HepG2 (cell line): ENCODE data around the gene SH3BGRL2. TPM values are rescaled to one million over a fixed set of nuclear protein-coding genes. Genes with fewer than 3 reads are reported as not detected.
A peak's percentile ranks its signal among the peaks of the same experiment; 100 is the strongest.

ENCODE experiments used
- ELF3 ChIP-seq: IDR thresholded peaks from 2 replicates; pipeline ENCODE4 v1.6.1; 2016; ENCODE audit warnings: missing genetic modification reagents, missing compliant biosample characterization
- FOSL2 ChIP-seq: sonication (generic); formaldehyde crosslinking; IDR thresholded peaks from 2 replicates; pipeline ENCODE4 v1.4.0; 2020; ENCODE audit warnings: missing genetic modification reagents
- FOXA1 ChIP-seq, 2 experiments: fragments of 450-650 bp in 1 of 2; sonication (generic) in 1 of 2; formaldehyde crosslinking in 1 of 2; IDR thresholded peaks; 2 replicates each; pipeline versions ENCODE4 v1.4.0 to v1.6.1; 2016 to 2020; ENCODE audit warnings: missing genetic modification reagents in 1 of 2
- FOXA3 ChIP-seq: IDR thresholded peaks from 2 replicates; pipeline ENCODE4 v1.6.1; 2016; ENCODE audit warnings: missing genetic modification reagents, missing compliant biosample characterization
- HMG20A ChIP-seq: IDR thresholded peaks from 2 replicates; pipeline ENCODE4 v1.6.1; 2016; ENCODE audit warnings: borderline replicate concordance
- KLF15 ChIP-seq: sonication (generic); formaldehyde crosslinking; IDR thresholded peaks from 2 replicates; pipeline ENCODE4 v1.8.1; 2023; ENCODE audit warnings: borderline replicate concordance, mild to moderate bottlenecking, inconsistent platforms, missing genetic modification reagents, mixed read lengths
- KMT2B ChIP-seq: IDR thresholded peaks from 2 replicates; pipeline ENCODE4 v1.6.1; 2016; ENCODE audit warnings: missing genetic modification reagents, missing compliant biosample characterization
- MEF2D ChIP-seq: sonication (generic); formaldehyde crosslinking; IDR thresholded peaks from 2 replicates; pipeline ENCODE4 v1.5.1; 2020; ENCODE audit warnings: mild to moderate bottlenecking, missing genetic modification reagents
- MTA1 ChIP-seq: sonication (generic); formaldehyde crosslinking; IDR thresholded peaks from 2 replicates; pipeline ENCODE4 v1.4.0; 2020; ENCODE audit warnings: missing genetic modification reagents, mild to moderate bottlenecking, borderline replicate concordance
- SAP130 ChIP-seq: IDR thresholded peaks from 2 replicates; pipeline ENCODE4 v1.6.1; 2016; ENCODE audit warnings: low read depth
- ZIK1 ChIP-seq: sonication (generic); formaldehyde crosslinking; IDR thresholded peaks from 2 replicates; pipeline ENCODE4 v1.5.0; 2020; ENCODE audit warnings: mild to moderate bottlenecking, low read depth, missing genetic modification reagents, borderline replicate concordance
- polyA plus RNA-seq, 8 experiments: library from polyadenylated mRNA; depleted of rRNA in 3 of 8; stranded (reverse) in 7 of 8; unstranded in 1 of 8; fragments of >200 nt; fragmentation: Illumina TruSeq in 4 of 8; extraction: Trizol in 4 of 8; gene quantifications; 2 replicates each; pipeline versions ENCODE4 v1.2.1 to v1.2.3, GENCODE V29; 2011 to 2016; ENCODE audit warnings: low read depth in 4 of 8, missing spikeins in 1 of 8, mixed read lengths in 1 of 8; ENCODE audit not compliant: insufficient read depth in 1 of 8
- total RNA-seq, 5 experiments: library from RNA; depleted of rRNA; stranded (reverse); fragments of >200 nt; fragmentation: Illumina TruSeq; extraction: Trizol; gene quantifications; 2 replicates each; pipeline ENCODE4 v1.2.3, GENCODE V29; 2016; ENCODE audit warnings: low read depth in 1 of 5
- TF ChIP-seq, protein P1 (sequence below): IDR thresholded peaks from 2 replicates; pipeline ENCODE4 v1.6.1; 2012; ENCODE audit warnings: low read depth, low read length, improper control_type of control experiment
- TF ChIP-seq, protein P2 (sequence below): sonication (generic); formaldehyde crosslinking; IDR thresholded peaks from 2 replicates; pipeline ENCODE4 v1.4.0; 2020; ENCODE audit warnings: missing genetic modification reagents
- TF ChIP-seq, protein P3 (sequence below): IDR thresholded peaks from 2 replicates; pipeline ENCODE4 v1.6.1; 2016; ENCODE audit warnings: low read depth
- TF ChIP-seq, protein P4 (sequence below): sonication (generic); IDR thresholded peaks from 2 replicates; pipeline ENCODE4 v1.6.1; 2016; ENCODE audit warnings: low read depth, borderline replicate concordance
- TF ChIP-seq, protein P5 (sequence below): sonication (generic); formaldehyde crosslinking; IDR thresholded peaks from 2 replicates; pipeline ENCODE4 v1.8.1; 2022; ENCODE audit warnings: low read depth, mild to moderate bottlenecking, missing genetic modification reagents

The SH3BGRL2 gene
- total and polyA plus RNA-seq, 2 of the 13 experiments (the other 11 are each of a cell fraction or from before 2014, with no cell fraction given), result 10.9 to 28.8 TPM

DNA sequence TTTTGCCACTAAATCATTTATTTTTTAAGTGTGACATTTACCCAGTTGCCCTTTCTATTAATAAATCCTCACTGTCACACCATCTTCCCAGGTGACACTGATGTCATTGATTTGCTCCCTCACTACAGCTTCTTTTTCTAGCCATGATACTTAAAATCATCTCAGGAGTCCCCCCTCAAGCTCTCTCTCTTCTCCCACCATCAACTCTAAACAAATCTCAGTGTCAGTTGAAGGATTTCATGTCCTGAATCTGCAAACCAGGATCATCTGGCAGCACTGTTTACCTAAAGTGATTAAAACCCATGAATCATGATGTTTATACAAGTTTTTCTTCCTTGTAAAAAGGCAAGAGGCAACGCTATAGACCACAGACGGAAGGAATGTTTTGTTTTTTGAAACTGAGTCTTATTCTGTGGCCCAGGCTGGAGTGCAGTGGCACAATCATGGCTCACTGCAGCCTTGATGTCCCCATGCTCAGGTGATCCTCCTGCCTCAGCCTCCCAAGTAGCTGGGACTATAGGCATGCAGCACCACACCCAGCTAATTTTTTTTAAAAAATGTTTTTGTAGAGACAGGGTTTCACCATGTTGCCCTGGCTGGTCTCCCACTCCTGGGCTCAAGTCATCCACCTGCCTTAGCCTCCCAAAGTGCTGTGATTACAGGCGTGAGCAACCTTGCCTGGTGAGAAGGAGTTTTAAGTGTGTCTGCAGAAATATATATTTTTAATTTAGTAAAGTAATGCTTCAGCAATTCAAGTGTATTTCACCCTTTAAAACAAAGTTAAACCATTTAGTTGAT, 30.1 kb upstream of the SH3BGRL2 start (continued):
- TF ChIP-seq, protein P1, sequence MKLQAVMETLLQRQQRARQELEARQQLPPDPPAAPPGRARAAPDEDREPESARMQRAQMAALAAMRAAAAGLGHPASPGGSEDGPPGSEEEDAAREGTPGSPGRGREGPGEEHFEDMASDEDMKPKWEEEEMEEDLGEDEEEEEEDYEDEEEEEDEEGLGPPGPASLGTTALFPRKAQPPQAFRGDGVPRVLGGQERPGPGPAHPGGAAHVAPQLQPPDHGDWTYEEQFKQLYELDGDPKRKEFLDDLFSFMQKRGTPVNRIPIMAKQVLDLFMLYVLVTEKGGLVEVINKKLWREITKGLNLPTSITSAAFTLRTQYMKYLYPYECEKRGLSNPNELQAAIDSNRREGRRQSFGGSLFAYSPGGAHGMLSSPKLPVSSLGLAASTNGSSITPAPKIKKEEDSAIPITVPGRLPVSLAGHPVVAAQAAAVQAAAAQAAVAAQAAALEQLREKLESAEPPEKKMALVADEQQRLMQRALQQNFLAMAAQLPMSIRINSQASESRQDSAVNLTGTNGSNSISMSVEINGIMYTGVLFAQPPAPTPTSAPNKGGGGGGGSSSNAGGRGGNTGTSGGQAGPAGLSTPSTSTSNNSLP, result peak; percentile 67; the same call in 1 of the 2 replicates
- TF ChIP-seq, protein P2, sequence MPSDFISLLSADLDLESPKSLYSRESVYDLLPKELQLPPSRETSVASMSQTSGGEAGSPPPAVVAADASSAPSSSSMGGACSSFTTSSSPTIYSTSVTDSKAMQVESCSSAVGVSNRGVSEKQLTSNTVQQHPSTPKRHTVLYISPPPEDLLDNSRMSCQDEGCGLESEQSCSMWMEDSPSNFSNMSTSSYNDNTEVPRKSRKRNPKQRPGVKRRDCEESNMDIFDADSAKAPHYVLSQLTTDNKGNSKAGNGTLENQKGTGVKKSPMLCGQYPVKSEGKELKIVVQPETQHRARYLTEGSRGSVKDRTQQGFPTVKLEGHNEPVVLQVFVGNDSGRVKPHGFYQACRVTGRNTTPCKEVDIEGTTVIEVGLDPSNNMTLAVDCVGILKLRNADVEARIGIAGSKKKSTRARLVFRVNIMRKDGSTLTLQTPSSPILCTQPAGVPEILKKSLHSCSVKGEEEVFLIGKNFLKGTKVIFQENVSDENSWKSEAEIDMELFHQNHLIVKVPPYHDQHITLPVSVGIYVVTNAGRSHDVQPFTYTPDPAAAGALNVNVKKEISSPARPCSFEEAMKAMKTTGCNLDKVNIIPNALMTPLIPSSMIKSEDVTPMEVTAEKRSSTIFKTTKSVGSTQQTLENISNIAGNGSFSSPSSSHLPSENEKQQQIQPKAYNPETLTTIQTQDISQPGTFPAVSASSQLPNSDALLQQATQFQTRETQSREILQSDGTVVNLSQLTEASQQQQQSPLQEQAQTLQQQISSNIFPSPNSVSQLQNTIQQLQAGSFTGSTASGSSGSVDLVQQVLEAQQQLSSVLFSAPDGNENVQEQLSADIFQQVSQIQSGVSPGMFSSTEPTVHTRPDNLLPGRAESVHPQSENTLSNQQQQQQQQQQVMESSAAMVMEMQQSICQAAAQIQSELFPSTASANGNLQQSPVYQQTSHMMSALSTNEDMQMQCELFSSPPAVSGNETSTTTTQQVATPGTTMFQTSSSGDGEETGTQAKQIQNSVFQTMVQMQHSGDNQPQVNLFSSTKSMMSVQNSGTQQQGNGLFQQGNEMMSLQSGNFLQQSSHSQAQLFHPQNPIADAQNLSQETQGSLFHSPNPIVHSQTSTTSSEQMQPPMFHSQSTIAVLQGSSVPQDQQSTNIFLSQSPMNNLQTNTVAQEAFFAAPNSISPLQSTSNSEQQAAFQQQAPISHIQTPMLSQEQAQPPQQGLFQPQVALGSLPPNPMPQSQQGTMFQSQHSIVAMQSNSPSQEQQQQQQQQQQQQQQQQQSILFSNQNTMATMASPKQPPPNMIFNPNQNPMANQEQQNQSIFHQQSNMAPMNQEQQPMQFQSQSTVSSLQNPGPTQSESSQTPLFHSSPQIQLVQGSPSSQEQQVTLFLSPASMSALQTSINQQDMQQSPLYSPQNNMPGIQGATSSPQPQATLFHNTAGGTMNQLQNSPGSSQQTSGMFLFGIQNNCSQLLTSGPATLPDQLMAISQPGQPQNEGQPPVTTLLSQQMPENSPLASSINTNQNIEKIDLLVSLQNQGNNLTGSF (CRISPR knock-in tag), result no peak
- TF ChIP-seq KMT2B, result no peak
- TF ChIP-seq, protein P3, sequence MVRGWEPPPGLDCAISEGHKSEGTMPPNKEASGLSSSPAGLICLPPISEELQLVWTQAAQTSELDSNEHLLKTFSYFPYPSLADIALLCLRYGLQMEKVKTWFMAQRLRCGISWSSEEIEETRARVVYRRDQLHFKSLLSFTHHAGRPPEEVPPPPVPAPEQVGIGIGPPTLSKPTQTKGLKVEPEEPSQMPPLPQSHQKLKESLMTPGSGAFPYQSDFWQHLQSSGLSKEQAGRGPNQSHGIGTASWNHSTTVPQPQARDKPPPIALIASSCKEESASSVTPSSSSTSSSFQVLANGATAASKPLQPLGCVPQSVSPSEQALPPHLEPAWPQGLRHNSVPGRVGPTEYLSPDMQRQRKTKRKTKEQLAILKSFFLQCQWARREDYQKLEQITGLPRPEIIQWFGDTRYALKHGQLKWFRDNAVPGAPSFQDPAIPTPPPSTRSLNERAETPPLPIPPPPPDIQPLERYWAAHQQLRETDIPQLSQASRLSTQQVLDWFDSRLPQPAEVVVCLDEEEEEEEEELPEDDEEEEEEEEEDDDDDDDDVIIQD, result 0 out of 2 replicates have a peak, but pooled peaks have one; percentile 40
- TF ChIP-seq FOXA1 (IDR thresholded peaks at IDR 0.05), result no peak
- peak; percentile 13; the same call in 1 of the 2 replicates for TF ChIP-seq FOXA1 (CRISPR knock-in tag; IDR thresholded peaks at IDR 0.05)
- TF ChIP-seq ZIK1 (CRISPR knock-in tag), result no peak
- TF ChIP-seq ELF3, result peak; percentile 91
- 0 out of 2 replicates have a peak, but pooled peaks have one; percentile 26 for TF ChIP-seq HMG20A (CRISPR knock-in tag)
- TF ChIP-seq FOSL2 (CRISPR knock-in tag), result peak; percentile 67
- TF ChIP-seq MEF2D (CRISPR knock-in tag), result no peak
- TF ChIP-seq KLF15 (CRISPR knock-in tag), result no peak
- TF ChIP-seq, protein P4, sequence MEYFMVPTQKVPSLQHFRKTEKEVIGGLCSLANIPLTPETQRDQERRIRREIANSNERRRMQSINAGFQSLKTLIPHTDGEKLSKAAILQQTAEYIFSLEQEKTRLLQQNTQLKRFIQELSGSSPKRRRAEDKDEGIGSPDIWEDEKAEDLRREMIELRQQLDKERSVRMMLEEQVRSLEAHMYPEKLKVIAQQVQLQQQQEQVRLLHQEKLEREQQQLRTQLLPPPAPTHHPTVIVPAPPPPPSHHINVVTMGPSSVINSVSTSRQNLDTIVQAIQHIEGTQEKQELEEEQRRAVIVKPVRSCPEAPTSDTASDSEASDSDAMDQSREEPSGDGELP, result peak; percentile 29; the same call in 1 of the 2 replicates
- 0 out of 2 replicates have a peak, but pooled peaks have one; percentile 35 for TF ChIP-seq SAP130
- TF ChIP-seq FOXA3 (CRISPR knock-in tag), result peak; percentile 35; the same call in 1 of the 2 replicates
- TF ChIP-seq, protein P5, sequence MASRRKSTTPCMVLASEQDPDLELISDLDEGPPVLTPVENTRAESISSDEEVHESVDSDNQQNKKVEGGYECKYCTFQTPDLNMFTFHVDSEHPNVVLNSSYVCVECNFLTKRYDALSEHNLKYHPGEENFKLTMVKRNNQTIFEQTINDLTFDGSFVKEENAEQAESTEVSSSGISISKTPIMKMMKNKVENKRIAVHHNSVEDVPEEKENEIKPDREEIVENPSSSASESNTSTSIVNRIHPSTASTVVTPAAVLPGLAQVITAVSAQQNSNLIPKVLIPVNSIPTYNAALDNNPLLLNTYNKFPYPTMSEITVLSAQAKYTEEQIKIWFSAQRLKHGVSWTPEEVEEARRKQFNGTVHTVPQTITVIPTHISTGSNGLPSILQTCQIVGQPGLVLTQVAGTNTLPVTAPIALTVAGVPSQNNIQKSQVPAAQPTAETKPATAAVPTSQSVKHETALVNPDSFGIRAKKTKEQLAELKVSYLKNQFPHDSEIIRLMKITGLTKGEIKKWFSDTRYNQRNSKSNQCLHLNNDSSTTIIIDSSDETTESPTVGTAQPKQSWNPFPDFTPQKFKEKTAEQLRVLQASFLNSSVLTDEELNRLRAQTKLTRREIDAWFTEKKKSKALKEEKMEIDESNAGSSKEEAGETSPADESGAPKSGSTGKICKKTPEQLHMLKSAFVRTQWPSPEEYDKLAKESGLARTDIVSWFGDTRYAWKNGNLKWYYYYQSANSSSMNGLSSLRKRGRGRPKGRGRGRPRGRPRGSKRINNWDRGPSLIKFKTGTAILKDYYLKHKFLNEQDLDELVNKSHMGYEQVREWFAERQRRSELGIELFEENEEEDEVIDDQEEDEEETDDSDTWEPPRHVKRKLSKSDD, result no peak
- no peak for TF ChIP-seq MTA1 (CRISPR knock-in tag)
